Central memory CD4-positive, alpha-beta T cell (primary cell): ENCODE data around the gene RAI1.
A peak's percentile ranks its signal among the peaks of the same experiment; 100 is the strongest.
"Not testable (repeated sequence)": the region's sequence is repeated elsewhere in the genome, so short reads cannot be mapped to it uniquely, and the experiment has no call there.

Experiments used
- DNase-seq: peaks from one replicate; pipeline ENCODE4 v3.0.0; 2022
- total RNA-seq, 3 experiments: gene quantifications; one replicate each; lab custom pipeline; 2026; lab: John Stamatoyannopoulos, UW

The RAI1 gene, protein sequence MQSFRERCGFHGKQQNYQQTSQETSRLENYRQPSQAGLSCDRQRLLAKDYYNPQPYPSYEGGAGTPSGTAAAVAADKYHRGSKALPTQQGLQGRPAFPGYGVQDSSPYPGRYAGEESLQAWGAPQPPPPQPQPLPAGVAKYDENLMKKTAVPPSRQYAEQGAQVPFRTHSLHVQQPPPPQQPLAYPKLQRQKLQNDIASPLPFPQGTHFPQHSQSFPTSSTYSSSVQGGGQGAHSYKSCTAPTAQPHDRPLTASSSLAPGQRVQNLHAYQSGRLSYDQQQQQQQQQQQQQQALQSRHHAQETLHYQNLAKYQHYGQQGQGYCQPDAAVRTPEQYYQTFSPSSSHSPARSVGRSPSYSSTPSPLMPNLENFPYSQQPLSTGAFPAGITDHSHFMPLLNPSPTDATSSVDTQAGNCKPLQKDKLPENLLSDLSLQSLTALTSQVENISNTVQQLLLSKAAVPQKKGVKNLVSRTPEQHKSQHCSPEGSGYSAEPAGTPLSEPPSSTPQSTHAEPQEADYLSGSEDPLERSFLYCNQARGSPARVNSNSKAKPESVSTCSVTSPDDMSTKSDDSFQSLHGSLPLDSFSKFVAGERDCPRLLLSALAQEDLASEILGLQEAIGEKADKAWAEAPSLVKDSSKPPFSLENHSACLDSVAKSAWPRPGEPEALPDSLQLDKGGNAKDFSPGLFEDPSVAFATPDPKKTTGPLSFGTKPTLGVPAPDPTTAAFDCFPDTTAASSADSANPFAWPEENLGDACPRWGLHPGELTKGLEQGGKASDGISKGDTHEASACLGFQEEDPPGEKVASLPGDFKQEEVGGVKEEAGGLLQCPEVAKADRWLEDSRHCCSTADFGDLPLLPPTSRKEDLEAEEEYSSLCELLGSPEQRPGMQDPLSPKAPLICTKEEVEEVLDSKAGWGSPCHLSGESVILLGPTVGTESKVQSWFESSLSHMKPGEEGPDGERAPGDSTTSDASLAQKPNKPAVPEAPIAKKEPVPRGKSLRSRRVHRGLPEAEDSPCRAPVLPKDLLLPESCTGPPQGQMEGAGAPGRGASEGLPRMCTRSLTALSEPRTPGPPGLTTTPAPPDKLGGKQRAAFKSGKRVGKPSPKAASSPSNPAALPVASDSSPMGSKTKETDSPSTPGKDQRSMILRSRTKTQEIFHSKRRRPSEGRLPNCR (N-terminal part only)
- 22.2 to 40.5 (median 26.7) reads per million in 3 experiments for total RNA-seq

- DNase-seq = peak; percentile 73
Measured at GRCh38 chr17:17681187-17681743, at the start of gene RAI1. RAI1 (plus strand) TSS chr17:17681458; CDS start chr17:17792949, 111,491 bp downstream.

- DNase-seq = not testable (repeated sequence)
Measured at GRCh38 chr17:17632690-17633089, 48.6 kb upstream of the RAI1 start.

GRCh38 chr17:17633310-17633709 lies 47.9 kb upstream of the RAI1 start:
- no peak for DNase-seq

DNA sequence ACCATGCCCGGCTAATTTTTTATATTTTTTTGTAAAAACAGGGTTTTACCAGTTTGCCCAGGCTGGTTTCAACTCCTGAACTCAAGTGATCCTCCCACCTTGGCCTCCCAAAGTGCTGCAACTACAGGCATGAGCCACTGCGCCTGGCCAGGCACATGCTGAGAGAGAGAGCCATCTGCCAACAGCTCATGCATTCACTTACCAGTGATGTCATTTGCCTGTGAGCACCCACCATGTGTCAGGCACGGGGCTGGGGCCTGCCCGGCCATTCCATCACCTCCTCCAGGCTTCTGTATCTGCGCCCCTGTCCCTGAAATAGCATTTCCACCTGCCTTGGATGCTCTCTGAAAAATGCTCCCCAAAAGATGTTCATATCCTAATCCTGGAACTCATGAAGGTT lies 46.1 kb upstream of the RAI1 start:
- DNase-seq = no peak

DNA sequence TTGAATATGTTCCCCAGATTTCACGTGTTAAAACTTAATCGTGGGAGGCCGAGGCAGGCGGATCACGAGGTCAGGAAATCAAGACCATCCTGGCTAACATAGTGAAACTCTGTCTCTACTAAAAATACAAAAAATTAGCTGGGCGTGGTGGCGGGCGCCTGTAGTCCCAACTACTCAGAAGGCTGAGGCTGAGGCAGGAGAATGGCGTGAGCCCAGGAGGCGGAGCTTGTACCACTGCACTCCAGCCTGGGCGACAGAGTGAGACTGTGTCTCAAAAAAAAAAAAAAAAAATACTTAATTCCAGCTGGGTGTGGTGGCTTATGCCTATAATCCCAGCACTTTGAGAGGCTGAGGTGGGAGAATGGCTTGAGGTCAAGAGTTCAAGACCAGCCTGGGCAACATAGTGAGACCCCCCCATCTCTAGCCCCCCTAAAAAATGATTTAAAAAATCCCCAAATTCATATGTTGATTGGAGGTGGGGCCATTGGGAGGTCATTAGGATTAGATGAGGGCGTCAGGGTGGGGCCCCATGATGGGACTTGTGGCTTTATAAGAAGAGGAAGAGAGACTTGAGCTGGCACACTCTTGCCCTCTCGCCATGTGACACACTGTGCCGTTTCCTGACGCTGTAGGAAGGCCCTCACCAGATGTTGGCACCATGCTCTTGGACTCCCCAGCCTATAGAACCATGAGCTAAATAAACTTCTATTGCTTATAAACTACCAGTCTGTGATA lies 45.6 kb upstream of the RAI1 start:
- not testable (repeated sequence) for DNase-seq

DNA sequence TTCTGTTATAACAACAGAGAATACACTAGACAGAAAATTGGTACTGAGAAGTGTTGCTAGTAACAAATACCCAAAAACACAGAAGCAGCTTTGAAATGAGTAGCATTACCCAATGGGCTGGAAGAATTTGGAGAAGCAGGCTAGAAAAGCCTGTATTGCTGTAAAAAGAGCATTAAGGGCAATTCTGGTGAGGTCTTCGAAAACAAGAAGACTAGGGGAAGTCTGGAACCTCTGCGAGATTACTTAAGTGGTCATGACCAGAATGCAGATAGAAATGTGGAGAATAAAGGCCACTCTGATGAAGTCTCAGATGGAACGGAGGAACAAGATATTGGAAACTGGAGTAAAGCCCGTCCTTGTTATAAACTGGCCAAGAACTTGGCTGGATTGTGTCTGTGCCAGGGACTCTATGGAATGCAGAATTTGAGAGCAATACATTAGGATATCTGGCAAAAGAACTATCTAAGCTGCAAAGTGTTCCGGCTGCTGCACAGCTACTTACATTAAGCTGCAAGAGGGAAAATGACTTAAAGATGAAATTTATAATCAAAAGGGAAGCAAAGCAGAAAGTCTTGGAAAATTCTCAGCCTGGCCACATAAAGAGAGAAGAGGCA lies 44.9 kb upstream of the RAI1 start:
- DNase-seq = no peak

DNA sequence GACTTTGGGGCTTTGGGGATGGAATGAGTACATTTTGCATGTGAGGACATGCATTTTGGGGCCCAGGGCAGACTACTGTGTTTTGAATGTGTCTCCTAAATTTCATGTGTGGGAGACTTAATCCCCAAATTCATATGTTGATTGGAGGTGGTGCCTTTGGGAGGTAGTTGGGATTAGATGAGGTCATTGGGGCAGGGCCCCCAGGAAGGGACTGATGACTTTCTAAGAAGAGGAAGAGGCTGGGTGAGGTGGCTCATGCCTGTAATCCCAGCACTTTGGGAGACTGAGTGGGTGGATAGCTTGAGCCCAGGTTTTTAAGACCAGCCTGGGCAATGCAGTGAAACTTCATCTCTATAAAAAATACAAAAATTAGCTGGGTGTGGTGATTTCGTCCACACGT lies 42.8 kb upstream of the RAI1 start:
- no peak for DNase-seq

- DNase-seq = not testable (repeated sequence)
Measured at GRCh38 chr17:17639661-17640270, 41.5 kb upstream of the RAI1 start.

- peak; percentile 62 for DNase-seq
Measured at GRCh38 chr17:17641621-17642409, 39.4 kb upstream of the RAI1 start.

DNA sequence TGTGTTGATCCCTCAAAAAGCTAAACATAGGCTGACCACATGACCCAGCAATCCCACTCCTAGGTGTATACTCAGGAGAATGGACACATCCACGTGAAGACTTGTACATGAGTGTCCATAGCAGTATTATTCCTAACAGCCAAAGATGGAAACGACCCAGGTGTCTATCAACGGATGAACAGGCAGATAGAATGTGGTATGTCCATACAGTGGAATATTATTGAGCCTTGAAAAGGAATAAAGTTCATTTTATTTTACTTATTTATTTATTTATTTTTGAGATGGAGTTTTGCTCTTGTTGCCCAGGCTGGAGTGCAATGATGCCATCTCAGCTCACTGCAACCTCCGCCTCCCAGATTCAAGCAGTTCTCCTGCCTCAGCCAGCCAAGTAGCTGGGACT lies 36.1 kb upstream of the RAI1 start:
- DNase-seq = not testable (repeated sequence)

GRCh38 chr17:17645961-17646360 lies 35.3 kb upstream of the RAI1 start:
- DNase-seq = no peak

GRCh38 chr17:17647524-17648178 lies 33.6 kb upstream of the RAI1 start:
- no peak for DNase-seq

GRCh38 chr17:17648762-17649161 lies 32.5 kb upstream of the RAI1 start:
- DNase-seq = no peak

GRCh38 chr17:17650959-17651358 lies 30.3 kb upstream of the RAI1 start:
- DNase-seq = no peak

GRCh38 chr17:17653343-17653742 lies 27.9 kb upstream of the RAI1 start:
- DNase-seq = no peak

DNA sequence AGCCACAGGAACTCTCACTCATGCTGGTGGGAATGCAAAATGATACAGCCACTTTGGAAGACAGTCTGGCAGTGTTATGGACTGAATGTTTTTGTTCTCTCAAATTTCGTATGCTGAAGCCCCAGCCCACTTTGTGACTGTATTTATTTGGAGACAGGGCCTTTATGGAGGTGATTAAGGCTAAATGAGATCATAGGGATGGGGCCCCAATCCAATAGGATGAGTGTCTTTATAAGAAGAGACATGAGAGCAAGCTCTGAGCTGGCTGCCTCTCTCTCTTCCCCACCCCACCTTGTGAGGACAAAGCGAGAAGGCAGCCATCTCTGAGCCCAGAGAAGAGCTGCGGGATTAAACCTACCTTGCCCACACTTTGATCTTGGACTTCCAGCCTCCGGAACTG lies 21.9 kb upstream of the RAI1 start:
- no peak for DNase-seq

DNA sequence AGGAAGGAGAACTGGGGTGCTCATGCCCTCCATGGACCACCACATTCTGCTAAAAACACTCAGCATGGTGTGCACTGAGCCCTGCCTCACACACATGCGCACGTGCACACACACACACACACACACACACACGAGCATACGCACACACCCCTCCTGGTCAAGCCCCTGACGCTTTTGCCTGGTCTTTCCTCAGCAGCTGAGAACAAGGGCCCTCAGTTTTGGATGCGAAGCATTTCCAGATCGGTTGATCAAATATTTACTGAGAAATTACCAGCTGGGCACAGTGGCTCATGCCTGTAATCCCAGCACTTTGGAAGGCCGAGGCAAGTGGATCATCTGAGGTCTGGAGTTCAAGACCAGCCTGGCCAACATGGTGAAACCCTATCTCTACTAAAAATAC lies 20.1 kb upstream of the RAI1 start:
- DNase-seq = no peak

DNA sequence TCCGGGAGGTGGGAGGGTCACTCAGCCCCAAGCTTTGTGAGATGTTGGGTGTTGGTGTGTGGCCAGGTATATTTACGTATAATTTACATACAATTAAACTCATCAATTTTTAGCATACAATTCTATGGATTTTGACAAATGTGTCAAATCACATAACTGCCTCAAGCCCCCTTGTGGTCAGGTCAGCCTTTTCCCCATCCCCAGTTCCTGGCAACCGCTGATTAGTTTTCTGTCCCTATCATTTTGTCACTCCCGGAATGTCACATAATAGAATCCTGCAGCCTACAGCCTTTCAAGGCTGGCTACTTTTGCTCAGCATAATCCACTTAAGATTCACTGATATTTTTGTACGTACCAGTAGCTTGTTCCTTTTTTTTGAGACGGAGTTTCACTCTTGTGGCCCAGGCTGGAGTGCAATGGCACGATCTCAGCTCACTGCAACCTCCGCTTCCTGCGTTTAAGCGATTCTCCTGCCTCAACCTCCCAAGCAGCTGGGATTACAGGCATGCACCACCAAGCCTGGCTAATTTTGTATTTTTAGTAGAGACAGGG lies 19.3 kb upstream of the RAI1 start:
- no peak for DNase-seq
